Measurements from ENCODE around the gene KANSL1.
"Not testable (repeated sequence)": the region's sequence is repeated elsewhere in the genome, so short reads cannot be mapped to it uniquely, and the experiment has no call there.

Gene KANSL1

DNA sequence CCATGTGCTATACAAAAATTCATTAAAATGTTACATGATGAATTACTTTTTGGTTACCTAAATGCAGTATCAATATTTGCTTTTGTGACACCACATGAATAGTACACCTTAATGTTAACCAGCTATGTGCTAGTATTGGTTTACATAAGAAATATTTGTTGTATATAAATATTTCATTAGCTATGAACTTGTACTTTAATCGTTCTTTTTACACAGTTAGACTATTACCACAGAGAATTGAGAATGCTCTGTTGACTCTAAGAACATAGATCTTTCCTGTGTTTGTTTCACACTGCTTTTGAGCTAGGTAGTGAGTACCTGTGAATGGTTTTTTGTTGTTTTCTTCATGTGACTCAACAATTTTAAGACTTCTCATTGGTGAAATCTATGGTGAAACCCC lies 93.4 kb downstream of the KANSL1 start:
- TF ChIP-seq, protein P1, sequence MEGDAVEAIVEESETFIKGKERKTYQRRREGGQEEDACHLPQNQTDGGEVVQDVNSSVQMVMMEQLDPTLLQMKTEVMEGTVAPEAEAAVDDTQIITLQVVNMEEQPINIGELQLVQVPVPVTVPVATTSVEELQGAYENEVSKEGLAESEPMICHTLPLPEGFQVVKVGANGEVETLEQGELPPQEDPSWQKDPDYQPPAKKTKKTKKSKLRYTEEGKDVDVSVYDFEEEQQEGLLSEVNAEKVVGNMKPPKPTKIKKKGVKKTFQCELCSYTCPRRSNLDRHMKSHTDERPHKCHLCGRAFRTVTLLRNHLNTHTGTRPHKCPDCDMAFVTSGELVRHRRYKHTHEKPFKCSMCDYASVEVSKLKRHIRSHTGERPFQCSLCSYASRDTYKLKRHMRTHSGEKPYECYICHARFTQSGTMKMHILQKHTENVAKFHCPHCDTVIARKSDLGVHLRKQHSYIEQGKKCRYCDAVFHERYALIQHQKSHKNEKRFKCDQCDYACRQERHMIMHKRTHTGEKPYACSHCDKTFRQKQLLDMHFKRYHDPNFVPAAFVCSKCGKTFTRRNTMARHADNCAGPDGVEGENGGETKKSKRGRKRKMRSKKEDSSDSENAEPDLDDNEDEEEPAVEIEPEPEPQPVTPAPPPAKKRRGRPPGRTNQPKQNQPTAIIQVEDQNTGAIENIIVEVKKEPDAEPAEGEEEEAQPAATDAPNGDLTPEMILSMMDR (IDR thresholded peaks at IDR 0.05; ENCODE audit: extremely low read depth, insufficient read depth, missing control alignments) = no peak
- no peak for DNase-seq (ENCODE audit: low spot score)
- in situ Hi-C loops (cut with MboI; ENCODE audit: low pct_unique_long_range_greater_than_20kb, low sequenced_read_pairs, unreplicated experiment) = no loop called here

DNA sequence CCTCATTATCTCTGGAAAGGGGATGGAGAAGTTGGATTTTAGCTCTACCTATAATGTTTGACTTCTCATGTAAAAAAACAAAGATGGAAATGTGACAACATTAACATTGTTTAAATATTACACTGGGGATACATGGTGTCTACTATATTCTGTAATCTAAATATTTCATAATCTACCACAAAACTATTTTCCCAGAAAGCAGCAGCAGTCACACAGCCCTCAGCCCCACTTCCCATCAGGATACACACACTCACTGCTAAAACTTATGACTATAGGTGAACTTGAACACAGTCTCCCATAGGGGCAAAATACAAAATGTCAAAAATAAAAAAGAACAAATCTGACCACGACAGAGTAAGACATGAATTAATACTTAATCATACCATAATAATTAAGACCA lies 95.7 kb downstream of the KANSL1 start:
- no peak for DNase-seq (ENCODE audit: low spot score)
- TF ChIP-seq, protein P1 (IDR thresholded peaks at IDR 0.05; ENCODE audit: extremely low read depth, insufficient read depth, missing control alignments) = no peak
- in situ Hi-C loops (cut with MboI; ENCODE audit: low pct_unique_long_range_greater_than_20kb, low sequenced_read_pairs, unreplicated experiment) = no loop called here

DNA sequence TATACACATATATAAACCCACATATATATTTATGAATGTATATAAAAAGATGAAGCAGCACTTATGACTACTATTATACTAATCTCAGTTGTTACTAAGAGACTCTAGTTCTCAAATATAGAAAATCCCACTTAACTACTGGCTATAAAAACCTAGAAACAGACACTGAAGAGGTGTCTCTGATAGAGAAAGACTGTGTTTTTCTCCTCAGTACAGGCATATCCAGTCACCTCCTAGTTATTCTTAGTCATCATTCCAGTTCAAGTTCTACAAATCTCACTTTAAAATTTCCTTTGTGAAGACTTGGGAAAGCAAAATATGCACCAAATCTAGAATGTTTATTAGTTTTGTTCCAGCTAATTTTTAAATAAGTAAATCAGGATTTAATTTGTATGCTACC lies 100.2 kb downstream of the KANSL1 start:
- TF ChIP-seq, protein P1 (IDR thresholded peaks at IDR 0.05; ENCODE audit: extremely low read depth, insufficient read depth, missing control alignments) = no peak
- in situ Hi-C loops (cut with MboI; ENCODE audit: low pct_unique_long_range_greater_than_20kb, low sequenced_read_pairs, unreplicated experiment) = no loop called here
- DNase-seq (ENCODE audit: low spot score) = no peak

DNA sequence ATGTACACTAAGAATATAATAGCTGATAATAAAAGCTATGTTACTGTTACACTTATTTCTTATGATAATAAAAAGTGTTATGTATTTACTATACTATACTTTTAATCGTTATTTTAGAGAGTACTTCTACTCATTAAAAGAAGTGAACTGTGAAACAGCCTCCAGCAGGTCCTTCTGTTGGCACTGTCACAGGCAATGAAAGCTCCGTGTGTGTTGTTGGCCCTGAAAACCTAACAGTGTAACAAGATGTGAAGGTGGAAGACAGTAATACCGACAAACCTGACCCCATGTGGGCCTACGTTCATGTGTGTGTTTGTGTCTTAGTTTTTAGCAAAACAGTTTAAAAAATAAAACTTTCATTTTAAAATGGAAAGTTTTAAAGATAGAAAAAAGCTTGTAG lies 102.4 kb downstream of the KANSL1 start:
- in situ Hi-C loops (cut with MboI; ENCODE audit: low pct_unique_long_range_greater_than_20kb, low sequenced_read_pairs, unreplicated experiment) = no loop called here
- TF ChIP-seq, protein P1 (IDR thresholded peaks at IDR 0.05; ENCODE audit: extremely low read depth, insufficient read depth, missing control alignments) = no peak
- no peak for DNase-seq (ENCODE audit: low spot score)

DNA sequence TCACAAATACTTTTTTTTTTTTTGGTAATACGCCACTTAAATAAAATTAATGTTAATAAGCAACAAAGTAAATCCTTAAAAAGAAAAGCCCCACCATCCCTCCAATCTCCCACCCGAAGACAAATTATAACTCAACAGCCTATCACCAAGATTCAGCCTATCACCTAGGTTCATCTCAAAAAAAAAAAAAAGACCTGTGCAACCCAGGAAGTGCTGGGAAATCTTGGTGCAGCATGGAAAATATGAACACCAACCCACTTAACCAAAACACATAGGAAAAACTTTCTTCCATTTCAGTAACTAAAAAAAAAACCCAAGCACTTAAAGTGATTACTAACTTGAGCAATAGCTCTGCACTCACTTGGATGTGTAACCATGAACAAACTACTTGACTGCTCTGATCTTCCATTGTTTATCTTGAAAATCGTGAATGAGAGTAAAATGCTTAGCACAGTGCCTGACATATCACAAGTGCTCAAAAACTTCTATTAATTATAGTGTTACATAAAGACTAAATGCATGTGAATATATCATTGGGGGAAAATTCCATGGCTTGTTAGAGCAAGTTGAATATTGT lies 103.8 kb downstream of the KANSL1 start:
- in situ Hi-C loops (cut with MboI; ENCODE audit: low pct_unique_long_range_greater_than_20kb, low sequenced_read_pairs, unreplicated experiment) = loop anchor here (10.0 kb wide), 1 partner anchor 55 kb away; no protein-coding TSS in a partner anchor
- TF ChIP-seq, protein P1 (IDR thresholded peaks at IDR 0.05; ENCODE audit: extremely low read depth, insufficient read depth, missing control alignments) = no peak
- DNase-seq (ENCODE audit: low spot score) = no peak

DNA sequence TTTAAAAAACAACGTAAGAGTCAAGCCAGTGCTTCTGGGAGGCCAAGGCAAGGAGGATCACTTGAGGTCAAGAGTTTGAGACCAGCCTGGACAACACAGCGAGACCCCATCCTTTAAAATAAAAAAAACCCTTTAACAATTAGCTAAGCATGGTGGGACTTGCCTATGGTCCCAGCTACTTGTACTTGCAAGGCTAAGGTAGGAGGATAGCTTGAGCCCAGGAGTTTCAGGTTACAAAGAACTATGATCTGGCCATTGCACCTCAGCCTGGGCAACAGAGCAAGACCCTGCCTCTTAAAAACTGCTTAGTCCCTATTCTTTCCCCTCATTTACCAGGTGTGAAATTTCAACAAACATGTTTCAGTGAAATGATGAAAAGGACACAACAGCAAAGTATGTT lies 104.6 kb downstream of the KANSL1 start:
- DNase-seq (ENCODE audit: low spot score) = no peak
- in situ Hi-C loops (cut with MboI; ENCODE audit: low pct_unique_long_range_greater_than_20kb, low sequenced_read_pairs, unreplicated experiment) = loop anchor here (10.0 kb wide), 1 partner anchor 56 kb away; no protein-coding TSS in a partner anchor
- TF ChIP-seq, protein P1 (IDR thresholded peaks at IDR 0.05; ENCODE audit: extremely low read depth, insufficient read depth, missing control alignments) = no peak

DNA sequence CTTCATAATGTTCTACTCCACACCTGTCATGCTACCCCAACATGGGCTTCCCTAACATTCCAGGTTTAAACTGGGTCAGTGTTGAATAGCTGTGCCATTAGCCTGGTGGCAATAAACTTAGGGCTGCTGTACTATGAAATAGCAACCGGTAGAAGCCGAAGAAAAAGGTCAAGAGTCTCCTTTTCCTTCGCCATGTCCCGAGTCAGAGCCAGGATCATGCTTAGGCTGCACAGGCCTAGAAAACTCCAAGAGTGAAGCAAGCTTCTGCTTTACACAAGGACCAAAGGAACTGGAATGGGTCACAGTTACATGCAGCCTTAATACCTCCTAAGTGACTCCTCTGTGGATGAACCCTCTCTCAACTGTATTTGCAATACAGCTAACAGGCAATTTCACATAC lies 105.4 kb downstream of the KANSL1 start:
- in situ Hi-C loops (cut with MboI; ENCODE audit: low pct_unique_long_range_greater_than_20kb, low sequenced_read_pairs, unreplicated experiment) = loop anchor here (10.0 kb wide), 1 partner anchor 57 kb away; no protein-coding TSS in a partner anchor
- not testable (repeated sequence) for DNase-seq (ENCODE audit: low spot score)
